Measurements from ENCODE around the gene TRPV2. TPM values are rescaled to one million over a fixed set of nuclear protein-coding genes. Genes with fewer than 3 reads are reported as not detected.
A peak's percentile ranks its signal among the peaks of the same experiment; 100 is the strongest.

Gene TRPV2
- total RNA-seq, 1 experiment from 2014 or later, result 1.0 TPM

GRCh38 chr17:16423226-16423872, 8.0 kb downstream of the TRPV2 start:
- Histone ChIP-seq H4K20me1 (ENCODE audit: control insufficient read depth, insufficient read depth, insufficient read length) (no peaks in the 10 kb centered on the region), H3K79me1 (ENCODE audit: insufficient read depth, low read depth, low read length, poor library complexity, severe bottlenecking) (no peaks in the 10 kb centered on the region), H3K9me3 (ENCODE audit: control insufficient read depth, low read depth, low read length) (no peaks in the 10 kb centered on the region), H3K56ac (ENCODE audit: insufficient read length, low read depth, low read length) (no peak overlapping the region), H2AFZ (ENCODE audit: low read length) (no peak overlapping the region), H3K23ac (ENCODE audit: insufficient read length, low read depth, low read length) (no peak overlapping the region), H2BK15ac (ENCODE audit: low read depth, low read length) (no peak overlapping the region), H2BK120ac (ENCODE audit: low read depth, low read length, poor library complexity, severe bottlenecking) (no peak overlapping the region), H3T11ph (ENCODE audit: low read length) (no peak overlapping the region), H3K23me2 (ENCODE audit: insufficient read length, low read depth, low read length, poor library complexity, severe bottlenecking) (no peaks in the 10 kb centered on the region), H2AK5ac (ENCODE audit: insufficient read length, low read length) (no peak overlapping the region), H3K4me2 (ENCODE audit: insufficient read depth, insufficient read length, low read length) (no peak overlapping the region), H3K27me3 (ENCODE audit: insufficient read depth, low read length) (no peaks in the 10 kb centered on the region), H4K91ac (ENCODE audit: insufficient read length, low read depth, low read length) (no peak overlapping the region), H4K8ac (replicated peaks; ENCODE audit: insufficient read length, low read depth, low read length) (no peak overlapping the region), H4K5ac (ENCODE audit: insufficient read length, low read depth, low read length) (no peak overlapping the region), H2BK20ac (ENCODE audit: low read depth, low read length, poor library complexity, severe bottlenecking) (no peak overlapping the region), H2BK5ac (ENCODE audit: insufficient read length, low read length) (no peak overlapping the region), H3K14ac (ENCODE audit: insufficient read depth, low read length) (no peak overlapping the region; the same call in 1 of the 2 replicates), H3K4me1 (ENCODE audit: insufficient read depth, low read length) (no peaks in the 10 kb centered on the region; the same call in 1 of the 2 replicates), H3K18ac (ENCODE audit: insufficient read length, low read depth, low read length) (no peak overlapping the region), H3K79me2 (ENCODE audit: insufficient read depth, low read length) (no peaks in the 10 kb centered on the region), H3K9ac (ENCODE audit: extremely low read depth, insufficient read length, low read length) (no peak overlapping the region), H2BK12ac (ENCODE audit: insufficient read length, low read depth, low read length) (no peak overlapping the region), H3K4ac (ENCODE audit: low read depth, low read length) (no peak overlapping the region), H3K27ac (ENCODE audit: insufficient read length, low read depth, low read length) (no peak overlapping the region)
- WGBS (ENCODE audit: extremely low coverage, insufficient read length, low lambda C conversion rate), result no CpG with 5 or more reads among the region's 10 CpGs
- peaks cover 8 to 9% of the 10 kb centered on the region in 2 experiments for H3K4me1 Mint-ChIP-seq
- TF ChIP-seq CTCF (conservative IDR thresholded peaks at IDR 0.05), result no peak
- H3K36me3 Mint-ChIP-seq (ENCODE audit: insufficient read depth in 1 of 3, low read depth in 3 of 3), result no peaks in the 10 kb centered on the region
- peak; percentile 32 for DNase-seq
- peaks cover 2% of the 10 kb centered on the region for H3K27me3 Mint-ChIP-seq (ENCODE audit: low read depth)
- no peaks in the 10 kb centered on the region; a peak in 1 of 5 replicates for H3K9me3 Mint-ChIP-seq
- no peak overlapping the region for H3K27ac Mint-ChIP-seq
- H3K4me3 Mint-ChIP-seq, result no peak overlapping the region
